ENCODE results near the gene CHID1. TPM values are rescaled to one million over a fixed set of nuclear protein-coding genes. Genes with fewer than 3 reads are reported as not detected.

Gene CHID1
- total RNA-seq, 1 experiment from 2014 or later = 38.5 TPM

DNA sequence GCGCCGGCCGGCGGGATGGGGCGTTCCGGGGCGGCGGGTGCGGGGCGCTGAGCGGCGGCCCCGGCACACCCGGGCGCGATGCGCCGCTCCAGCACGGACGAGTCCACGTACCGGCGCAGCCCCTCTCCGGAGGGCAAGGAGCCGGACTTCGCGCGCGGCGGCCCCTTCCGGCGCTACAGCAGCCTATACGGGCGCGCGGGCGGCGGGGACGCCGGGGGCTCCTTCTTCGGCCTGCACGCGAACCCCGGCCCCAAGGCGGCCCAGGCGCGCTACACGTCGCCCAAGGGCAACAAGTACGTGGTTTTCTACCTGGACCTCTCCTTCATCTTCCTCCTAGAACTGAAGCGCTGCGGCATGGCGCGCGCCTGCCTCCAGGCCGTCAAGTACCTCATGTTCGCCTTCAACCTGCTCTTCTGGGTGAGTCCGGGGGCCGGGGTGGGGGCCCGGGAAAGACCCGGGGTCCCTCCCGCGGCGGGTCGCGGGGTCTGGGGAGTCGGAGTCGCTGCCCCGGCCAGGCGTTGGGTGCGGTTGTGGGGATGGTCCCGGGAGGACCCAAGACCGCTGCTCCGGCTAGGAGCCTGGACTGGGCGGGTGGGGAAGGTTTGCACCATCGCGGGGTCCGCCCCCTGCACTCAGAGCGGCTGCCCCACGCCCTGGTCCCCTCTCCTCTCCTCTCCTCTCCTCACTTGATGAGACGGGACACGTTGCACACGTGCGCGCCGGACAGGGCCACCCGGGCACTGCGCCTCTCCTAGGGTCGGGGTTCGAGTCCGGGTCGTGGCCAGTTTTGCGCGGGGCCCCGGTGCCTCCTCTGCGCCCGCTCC lies 60.4 kb downstream of the CHID1 start:
- DNase-seq (ENCODE audit: low read depth) = no peak

DNA sequence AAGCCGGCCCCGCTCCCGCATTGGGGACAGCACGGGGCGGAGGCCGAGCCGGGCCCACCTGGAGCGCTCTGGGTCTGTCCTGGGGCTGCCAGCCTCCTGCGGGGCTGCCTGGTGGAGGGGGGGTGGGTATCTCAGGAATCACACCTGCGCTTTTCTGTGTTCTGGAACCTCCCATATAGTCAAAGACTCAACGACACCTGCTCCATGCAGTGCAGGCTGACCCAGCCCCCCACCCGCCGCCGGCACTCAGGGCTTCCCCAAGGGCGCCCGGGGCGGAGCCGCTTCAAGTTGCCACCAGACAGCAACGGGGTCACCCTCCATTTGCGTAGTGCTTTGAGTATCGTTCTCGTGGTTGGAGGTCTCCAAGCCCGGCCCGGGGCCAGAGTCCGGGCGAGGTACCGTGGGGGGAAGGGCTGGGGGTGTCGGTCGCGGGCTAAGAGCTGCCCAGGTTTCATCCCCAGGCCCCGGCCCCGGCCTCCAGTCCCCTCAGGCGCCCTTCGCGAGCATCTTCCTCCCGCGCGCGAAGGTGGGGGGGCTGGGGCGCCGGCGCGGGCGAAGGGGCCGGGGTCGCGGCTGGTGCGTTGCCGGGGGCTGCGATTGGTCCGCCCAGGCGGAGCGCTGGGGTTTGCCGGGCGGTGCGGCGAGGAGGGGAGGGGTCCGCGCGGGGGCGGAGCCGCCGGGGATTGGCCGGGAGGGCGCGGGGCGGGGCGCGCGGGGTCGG lies 61.3 kb downstream of the CHID1 start:
- no peak for DNase-seq (ENCODE audit: low read depth)

DNA sequence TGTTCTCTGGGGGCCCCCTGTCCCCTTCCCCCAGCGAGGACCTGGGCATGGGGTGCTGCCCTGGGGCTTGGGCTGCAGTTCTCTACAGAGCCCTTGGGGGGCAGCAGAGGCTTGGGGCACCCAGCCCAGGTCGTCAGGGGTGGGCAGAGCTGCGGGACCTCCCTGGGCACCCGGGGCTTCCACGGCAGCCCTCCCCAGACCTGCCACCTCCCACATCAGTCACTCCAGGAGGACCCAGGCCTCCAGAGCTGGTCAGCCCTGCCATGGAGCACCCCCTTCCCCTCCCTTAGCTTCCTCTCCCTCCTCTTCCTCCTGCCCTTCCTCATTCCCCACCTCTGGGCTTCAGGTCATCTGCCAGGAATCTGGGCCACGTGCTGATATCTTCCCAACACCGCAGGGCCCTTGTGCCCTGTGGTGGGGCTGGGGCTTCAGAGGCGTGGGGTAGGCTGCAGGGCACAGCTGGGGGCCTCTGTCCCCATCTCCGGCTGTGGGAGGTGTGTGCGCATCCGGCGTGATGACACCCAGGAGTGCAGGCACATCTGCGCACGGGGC lies 62.2 kb downstream of the CHID1 start:
- DNase-seq (ENCODE audit: low read depth) = no peak

DNA sequence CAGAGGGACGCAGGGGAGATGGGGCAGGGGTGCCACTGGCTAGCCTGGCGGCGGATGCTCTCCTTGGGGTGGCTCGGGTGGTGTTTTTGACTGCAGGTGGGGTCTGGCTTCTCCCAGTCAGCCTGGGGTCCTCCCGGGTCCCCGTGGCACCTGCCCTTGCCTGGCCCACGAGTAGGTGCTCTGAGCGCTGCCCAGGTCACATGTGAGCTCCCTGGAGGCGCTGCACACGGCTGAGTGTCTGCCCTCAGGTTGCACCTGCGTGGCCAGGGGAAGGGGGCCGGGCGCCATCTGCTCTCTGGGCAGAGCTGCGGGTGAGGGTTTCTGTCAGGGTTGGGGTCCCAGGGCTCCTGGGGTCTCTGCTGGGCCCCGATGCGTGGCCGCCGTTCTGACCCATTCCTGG lies 62.7 kb downstream of the CHID1 start:
- no peak for DNase-seq (ENCODE audit: low read depth)

DNA sequence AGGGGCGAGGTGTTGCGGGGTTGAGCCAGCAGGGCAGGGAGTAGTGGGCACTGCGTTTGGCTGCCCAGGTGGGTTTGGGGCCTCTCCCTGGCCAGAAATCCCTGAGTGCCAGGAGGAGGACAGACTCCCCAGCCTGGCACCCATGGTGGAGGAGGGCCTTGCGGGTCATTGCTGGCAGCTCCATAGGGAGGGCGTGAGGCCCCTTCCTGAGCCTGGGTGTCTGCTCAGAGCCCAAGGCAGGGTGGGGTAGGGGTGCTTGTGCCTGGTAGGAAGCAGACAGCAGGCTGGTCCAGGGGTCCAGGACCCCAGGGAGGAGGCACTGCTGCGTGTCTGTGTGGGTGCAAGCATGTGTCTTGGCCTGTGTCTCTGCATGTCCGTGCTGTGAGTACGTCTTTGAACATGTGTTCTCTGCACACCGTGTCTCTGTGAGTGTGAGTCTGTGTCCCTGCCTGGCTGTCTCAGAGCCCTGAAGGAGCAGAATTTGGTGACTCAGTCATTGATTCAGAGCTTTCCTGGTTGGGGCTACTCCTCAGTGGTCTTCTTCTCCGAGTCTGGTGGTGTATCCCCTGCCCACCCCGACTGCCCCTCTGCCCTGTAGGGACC lies 64.0 kb downstream of the CHID1 start:
- DNase-seq (ENCODE audit: low read depth) = no peak

DNA sequence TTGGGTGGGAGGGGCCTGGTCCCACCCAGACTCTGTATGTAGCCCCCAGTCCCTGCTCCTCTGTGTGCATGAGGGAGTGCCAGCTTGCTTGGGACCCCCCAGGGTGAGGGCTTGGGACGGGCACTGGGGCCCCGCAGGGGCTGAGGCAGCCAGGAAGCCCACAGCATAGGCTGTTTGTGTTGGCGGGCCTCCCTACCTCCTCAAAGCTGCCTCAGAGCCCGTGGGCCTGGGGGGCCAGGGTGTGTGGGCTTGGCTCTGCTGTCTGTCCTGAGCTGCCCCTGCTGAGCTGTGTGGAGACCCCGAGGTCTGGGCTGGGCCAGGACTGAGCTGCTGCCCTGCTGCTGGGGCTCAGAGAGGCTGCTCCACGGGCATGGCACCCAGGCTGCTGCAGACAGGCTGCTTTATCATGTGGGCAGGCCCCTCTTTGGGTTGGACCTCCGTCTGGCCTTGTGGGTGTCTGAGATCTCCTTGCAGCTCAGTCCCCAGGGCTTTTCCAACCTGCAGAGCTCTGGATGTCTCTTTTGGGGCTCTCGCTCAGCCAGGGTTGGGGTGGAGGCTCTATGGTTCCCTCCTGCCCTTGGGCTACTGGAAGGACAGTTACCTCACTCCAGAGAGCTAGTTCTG lies 64.6 kb downstream of the CHID1 start:
- DNase-seq (ENCODE audit: low read depth) = peak; percentile 77

DNA sequence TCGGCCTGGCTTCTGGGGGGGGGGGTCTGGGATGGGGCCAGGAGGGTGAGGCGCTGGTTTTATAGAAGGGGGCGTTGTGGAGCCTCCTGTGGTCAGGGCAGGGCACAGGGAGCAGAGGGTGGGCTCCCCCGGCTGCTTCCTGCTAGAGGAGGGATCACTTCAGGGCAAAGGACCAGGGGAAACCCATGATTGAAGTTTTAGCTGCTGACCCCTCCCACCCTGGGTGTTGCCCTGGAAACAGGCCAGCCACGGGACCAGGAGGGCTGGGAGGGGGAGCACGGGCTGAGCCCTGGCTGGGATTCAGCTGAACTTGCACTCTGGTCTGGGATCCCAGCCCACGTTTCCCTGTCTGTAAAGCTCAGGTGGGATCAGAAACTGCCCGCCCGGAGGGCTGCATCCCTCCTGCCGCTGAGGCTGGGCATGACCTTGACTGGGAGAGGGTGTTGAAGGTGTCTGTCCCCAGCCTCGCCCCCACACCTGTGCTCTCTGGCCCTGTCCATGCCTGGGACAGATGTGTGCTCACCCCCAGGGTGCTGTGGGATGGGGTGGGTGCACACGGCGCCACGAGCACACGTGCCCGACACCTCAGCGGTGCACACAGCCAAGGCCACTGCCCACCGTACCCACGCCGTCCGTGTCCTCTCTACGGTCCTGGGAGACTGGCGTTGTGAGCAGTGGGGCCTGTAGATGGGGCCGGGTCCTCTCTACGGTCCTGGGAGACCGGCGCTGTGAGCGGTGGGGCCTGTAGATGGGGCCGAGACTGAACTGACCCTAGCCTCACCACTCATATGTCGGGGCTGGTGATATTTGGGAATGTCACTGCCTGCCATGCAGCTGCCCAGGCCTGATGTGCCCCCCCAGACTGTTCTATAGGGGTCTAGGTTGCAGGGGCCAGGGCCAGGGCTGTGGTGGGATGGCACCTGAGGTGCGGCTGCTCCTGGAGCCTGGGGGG lies 65.6 kb downstream of the CHID1 start:
- DNase-seq (ENCODE audit: low read depth) = peak; percentile 91

DNA sequence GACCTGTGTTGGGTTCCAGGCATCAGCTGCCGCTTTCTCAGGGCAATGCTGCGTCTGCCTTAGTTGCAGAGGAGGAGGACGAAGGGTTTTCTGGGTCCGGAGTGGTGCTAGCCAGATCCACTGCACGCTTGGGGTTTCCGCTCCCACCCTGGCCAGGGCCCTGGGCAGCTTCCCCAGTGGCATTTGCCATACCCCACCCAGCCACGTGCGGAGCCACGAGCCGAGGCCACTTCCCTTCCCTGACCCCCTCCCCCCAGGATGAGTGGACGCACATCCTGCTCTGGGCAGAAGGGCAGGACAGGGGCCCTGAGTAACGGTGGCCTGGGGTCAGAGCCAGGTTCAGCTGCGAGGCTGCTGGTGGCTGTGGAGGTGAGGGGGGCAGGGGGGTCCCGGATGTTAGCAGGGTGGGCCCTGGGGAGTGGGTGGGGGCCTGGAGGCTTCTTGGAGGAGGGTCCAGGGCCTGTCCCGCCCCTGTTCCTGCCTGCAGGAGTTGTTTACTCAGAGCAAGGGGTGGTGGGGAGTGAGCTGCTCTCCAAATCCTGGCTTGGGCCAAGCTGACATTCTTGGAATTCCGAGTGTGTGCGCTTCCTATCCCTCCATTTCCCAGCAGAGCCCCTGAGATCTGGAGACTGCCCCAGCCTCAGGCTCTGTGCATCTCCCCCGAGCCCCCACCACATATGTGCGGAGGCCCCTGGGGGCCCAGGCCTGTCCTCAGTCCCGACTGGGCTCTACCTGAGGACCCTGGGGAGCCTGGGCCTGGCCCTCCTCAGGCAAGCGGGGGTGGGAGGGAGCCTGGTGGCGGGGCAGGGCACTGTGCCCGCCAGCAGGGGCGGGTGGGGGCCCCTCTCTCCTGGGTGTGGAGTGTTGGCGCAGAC lies 66.6 kb downstream of the CHID1 start:
- DNase-seq (ENCODE audit: low read depth) = peak; percentile 92

DNA sequence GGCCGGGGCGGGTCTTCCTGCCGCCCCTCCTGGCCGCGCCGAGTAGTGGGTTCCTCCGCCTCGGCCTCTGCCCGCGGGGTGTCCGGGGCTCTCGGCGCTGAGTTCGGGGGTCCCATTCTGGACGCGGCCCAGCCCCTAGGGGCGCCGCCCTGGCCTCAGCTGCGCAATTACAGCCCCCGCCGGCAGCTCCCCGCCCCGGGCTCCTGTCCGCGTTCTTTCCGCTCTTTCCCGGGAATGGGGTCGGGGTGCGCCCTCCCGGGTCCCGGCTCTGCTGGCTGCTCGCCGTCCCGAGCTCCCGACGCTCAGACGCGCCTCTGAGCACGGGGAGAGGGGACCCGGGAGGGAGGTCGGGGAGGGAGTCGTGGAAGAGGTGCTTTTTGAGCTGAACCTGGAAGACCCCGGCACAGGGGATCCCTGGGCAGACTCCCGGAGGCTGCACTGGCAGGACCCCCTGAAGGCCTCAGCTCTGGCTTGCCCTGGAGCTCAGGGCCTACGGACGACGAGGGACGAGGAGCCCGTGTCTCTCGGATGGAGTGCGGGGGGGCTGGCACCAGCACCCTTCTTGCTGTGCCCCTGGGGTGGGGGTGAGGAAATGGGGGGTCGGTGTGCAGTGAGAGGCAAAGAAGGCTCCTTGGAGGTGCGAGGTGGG lies 67.4 kb downstream of the CHID1 start:
- no peak for DNase-seq (ENCODE audit: low read depth)

DNA sequence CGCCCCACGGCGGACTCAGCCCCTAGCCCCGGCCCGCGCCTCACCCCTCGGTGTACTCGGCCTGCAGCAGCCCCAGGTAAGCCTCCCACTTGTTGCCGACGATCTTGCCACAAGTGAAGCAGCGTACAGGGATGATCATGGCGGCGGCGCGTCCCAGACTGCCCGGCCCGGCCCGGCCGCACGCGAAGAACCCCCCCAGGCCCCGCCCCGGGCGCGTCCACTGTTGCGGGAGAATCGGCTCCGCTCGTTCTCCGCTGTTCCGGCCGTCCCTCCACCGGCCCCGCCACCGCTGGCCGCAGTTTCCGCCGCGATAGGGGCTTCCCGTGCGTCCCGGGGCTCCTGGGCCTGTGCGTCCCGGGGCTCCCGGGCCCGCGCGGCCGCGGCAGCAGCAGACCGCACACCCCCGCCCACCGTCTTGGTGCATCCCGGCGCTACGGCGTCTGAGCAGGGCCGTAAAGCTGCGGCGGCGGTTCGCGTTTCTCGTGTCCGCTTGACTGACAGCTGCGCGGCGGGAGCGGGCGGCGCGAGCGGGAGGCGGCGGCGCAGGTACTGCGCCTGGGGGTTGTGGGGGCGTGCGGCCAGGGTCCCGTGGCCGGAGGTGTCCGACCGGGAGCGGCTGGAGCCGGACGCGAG lies 68.1 kb downstream of the CHID1 start, which contains the start of the genes POLR2L and TSPAN4:
Gene POLR2L, minus strand, starts transcription at position 160 of the 633 bp plus-strand sequence. Its CDS starts 21 bp downstream, at position 139.
Gene TSPAN4, plus strand, starts transcription at position 483 of the 633 bp plus-strand sequence. CDS start 7,453 bp downstream, outside the sequence.
- peak; percentile 94 for DNase-seq (ENCODE audit: low read depth)

DNA sequence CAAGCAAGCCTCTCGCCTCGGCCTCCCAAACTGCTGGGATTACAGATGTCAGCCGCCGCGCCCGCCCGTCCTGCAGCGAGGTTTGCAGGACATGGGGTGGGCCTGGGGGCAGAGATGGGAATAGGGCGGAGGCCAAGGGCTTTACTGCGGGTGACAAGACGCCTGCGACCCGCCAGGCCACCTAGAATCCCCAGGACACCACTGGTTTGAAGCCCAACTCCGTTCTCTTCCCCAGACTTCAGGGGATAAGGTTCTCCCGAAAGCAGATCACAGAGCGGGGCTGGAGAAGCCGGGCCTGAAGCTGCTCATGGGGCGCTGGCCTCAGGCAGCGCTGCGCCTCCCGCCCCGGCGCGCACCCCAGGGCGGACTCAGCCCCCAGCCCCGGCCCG lies 68.6 kb downstream of the CHID1 start:
- DNase-seq (ENCODE audit: low read depth) = no peak

DNA sequence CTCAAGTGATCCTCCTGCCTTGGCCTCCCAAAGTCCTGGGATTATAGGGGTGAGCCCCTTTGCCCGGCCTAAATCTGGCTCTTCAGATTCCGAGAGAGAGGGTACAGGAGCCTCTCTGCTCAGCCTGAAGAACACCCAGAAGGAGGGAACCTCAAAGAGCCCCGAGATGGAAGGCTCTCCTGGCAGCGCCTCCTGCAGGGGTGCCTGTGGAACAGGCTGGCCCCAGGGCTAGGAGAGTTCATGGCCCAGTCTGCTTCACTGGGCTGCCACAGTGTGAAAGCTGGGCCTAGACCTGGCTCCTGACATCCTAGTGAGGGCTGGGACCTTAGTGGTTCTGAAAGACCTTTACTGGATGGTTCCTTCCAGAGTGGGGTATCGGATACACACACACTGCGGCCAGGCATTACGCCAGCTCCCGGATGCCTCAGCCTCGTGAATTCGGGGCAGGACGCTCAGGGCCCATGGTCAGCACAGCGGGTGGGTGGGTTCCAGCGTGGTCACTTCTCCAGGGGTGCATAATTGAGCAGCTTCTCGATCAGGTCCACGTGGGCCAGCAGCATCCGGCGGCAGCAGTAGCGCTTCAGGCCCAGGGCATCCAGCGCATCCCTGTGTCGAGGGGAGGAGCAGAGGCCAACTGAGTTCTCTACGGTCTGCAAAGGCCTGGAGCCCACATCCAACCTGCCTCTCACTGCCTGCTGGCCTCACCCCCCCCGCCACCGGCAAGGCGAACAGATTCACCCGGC lies 70.6 kb downstream of the CHID1 start:
- DNase-seq (ENCODE audit: low read depth) = no peak

DNA sequence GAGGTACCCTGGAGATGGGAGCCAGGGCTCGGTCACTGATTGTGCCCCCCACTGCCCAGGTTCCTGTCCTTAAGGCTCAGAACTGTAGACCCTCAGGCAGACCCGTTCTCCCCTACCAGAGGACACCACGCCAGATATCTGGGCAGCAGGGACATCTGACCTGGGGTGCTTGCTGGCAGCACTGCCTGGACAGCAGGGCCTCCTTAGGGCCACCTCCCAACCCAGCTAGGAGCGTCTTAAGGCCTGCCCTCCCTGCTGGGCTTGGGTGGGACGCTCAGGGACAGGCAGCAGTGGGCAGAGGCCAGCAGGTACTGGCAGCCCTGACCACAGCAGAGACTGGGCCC lies 71.4 kb downstream of the CHID1 start:
- DNase-seq (ENCODE audit: low read depth) = no peak

DNA sequence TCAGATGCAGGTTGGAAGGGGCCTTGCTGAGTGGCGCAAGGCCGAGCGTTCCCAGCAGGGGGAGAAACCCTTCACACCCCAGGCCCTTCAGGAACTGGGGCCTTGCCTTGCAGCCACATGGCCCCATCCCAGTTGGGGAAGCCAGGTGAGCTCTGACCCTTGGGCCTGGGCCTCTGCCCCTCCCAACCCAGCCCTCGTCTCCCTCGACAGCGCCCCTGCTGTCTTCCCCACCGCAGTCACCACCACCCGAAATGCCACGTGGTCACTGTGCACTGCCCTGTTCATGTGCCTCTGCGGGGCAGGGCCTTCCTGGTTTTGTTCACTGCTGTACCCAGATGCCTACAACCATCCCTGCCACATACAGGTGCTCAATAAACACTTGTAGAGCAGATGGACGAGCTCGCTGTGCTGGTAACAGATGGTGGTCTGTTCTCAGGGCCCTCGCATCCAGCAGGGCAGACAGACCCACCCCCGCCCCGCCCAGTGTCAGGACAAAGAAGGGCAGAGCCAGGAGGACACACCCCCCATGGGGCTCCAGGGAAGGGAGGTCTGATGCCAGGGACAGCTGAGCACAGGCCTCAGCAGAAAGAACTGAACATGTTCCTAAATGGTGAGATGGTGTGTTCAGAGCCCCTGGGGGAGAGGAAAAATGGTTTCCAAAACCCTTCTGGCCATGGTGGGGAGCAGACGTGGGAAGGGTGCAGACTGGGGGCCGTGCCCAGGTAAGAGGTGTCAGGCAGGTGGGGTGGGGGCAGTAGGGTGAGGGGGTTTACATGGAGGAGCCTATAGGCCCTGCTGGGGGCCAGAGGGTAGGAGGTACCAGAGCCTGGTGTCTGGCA lies 72.0 kb downstream of the CHID1 start:
- DNase-seq (ENCODE audit: low read depth) = no peak

DNA sequence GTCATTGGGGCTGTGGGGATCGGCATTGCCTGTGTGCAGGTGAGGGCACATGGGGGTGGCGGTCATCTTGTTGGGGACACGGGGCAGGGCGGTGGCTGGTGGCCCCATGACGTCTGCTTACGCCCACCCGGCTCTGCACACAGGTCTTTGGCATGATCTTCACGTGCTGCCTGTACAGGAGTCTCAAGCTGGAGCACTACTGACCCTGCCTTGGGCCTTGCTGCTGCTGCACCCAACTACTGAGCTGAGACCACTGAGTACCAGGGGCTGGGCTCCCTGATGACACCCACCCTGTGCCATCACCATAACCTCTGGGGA lies 72.7 kb downstream of the CHID1 start:
- no peak for DNase-seq (ENCODE audit: low read depth)

DNA sequence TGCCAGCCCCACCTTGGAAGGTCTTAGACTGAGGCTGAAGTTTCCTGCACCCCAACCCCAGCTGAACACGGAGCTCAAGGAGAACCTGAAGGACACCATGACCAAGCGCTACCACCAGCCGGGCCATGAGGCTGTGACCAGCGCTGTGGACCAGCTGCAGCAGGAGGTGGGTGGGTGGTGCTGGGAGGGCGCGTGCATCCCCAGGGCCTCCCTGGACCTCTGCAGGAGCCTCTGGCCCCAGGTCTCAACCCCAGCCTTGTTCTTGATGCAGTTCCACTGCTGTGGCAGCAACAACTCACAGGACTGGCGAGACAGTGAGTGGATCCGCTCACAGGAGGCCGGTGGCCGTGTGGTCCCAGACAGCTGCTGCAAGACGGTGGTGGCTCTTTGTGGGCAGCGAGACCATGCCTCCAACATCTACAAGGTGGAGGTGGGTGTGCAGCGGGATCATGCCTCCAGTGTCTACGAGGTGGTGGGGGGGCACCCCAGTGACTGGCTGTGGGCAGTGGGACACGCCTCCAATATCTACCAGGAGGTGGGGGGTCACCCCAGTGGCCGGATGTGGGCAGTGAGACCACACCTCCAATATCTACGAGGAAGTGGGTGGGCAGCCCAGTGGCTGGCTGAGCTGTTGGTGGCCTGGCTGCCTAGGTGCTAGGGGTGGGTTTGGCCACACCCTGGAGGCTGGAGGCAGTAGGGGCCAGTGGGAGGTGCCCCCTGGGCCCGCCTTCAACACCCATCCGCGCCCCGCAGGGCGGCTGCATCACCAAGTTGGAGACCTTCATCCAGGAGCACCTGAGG lies 73.2 kb downstream of the CHID1 start:
- DNase-seq (ENCODE audit: low read depth) = no peak

Data from Daoy (cell line).